ENCODE measurements around the gene RACK1. TPM values are rescaled to one million over a fixed set of nuclear protein-coding genes. Genes with fewer than 3 reads are reported as not detected.

RACK1 gene
- total and polyA plus RNA-seq, 3 experiments from 2014 or later = 1,821 to 2,398 (median 2,341) TPM

- peaks cover 57% of the 10 kb centered on the region for H3K4me1 ChIP-seq (ENCODE audit: insufficient read depth, low read length)
- no peak overlapping the region for H3K4me3 ChIP-seq (ENCODE audit: low read length)
- CTCF ChIA-PET = interaction anchor here (1.7 kb wide), 1 partner anchor 71 kb away, joined by 4 read pairs; no protein-coding TSS in a partner anchor
- H3K27ac ChIP-seq (ENCODE audit: low read depth, low read length) = no peak overlapping the region
- Mint-ChIP-seq H3K27me3 (no peaks in the 10 kb centered on the region), H3K4me1 (peaks cover 70 to 88% (median 85%) of the 10 kb centered on the region in 3 donors), H3K27ac (peak overlapping the region in 7 of 8 donors; percentile 50 to 71 (median 59)), H3K9me3 (no peaks in the 10 kb centered on the region), H3K36me3 (peaks cover 0 to 69% (median 16%) of the 10 kb centered on the region in 3 donors), H3K4me3 (peak overlapping the region in 2 of 7 donors; percentile 11 to 52)
- POLR2A ChIA-PET = no interaction called here
- no peaks in the 10 kb centered on the region for H3K27me3 ChIP-seq (ENCODE audit: insufficient read depth, low read length, poor library complexity, severe bottlenecking)
- no peaks in the 10 kb centered on the region for H3K9me3 ChIP-seq (ENCODE audit: low read length)
- H3K36me3 ChIP-seq (ENCODE audit: insufficient read depth, low read length) = peaks cover 16% of the 10 kb centered on the region
- no peak for DNase-seq
Observed at GRCh38 chr5:181255836-181256578, 12.3 kb upstream of the RACK1 start.

- Mint-ChIP-seq H3K36me3 (peaks cover 0 to 66% (median 16%) of the 10 kb centered on the region in 3 donors), H3K4me1 (peaks cover 66 to 89% (median 84%) of the 10 kb centered on the region in 3 donors), H3K27ac (peak overlapping the region in 5 of 8 donors; percentile 1 to 52 (median 18)), H3K4me3 (peak overlapping the region in 1 of 7 donors; percentile 52), H3K9me3 (no peaks in the 10 kb centered on the region), H3K27me3 (no peaks in the 10 kb centered on the region)
- no peak for DNase-seq
- no peaks in the 10 kb centered on the region for H3K9me3 ChIP-seq (ENCODE audit: low read length)
- peaks cover 55% of the 10 kb centered on the region for H3K4me1 ChIP-seq (ENCODE audit: insufficient read depth, low read length)
- CTCF ChIA-PET = interaction anchor here (1.7 kb wide), 1 partner anchor 70 kb away, joined by 4 read pairs; no protein-coding TSS in a partner anchor
- no peak overlapping the region for H3K4me3 ChIP-seq (ENCODE audit: low read length)
- H3K27me3 ChIP-seq (ENCODE audit: insufficient read depth, low read length, poor library complexity, severe bottlenecking) = no peaks in the 10 kb centered on the region
- H3K36me3 ChIP-seq (ENCODE audit: insufficient read depth, low read length) = peaks cover 16% of the 10 kb centered on the region
- POLR2A ChIA-PET = no interaction called here
- no peak overlapping the region for H3K27ac ChIP-seq (ENCODE audit: low read depth, low read length)
Observed at GRCh38 chr5:181255276-181255675, 11.6 kb upstream of the RACK1 start.

- DNase-seq = no peak
- H3K27me3 Mint-ChIP-seq = no peaks in the 10 kb centered on the region
- peak overlapping the region; percentile 29 for H3K4me3 ChIP-seq (ENCODE audit: low read length)
- ChIA-PET CTCF (no interaction called here), POLR2A (interaction anchor here (1.0 to 8.9 kb wide), 2 partner anchors 13 to 59 kb away, joined by 3 to 94 read pairs; partner anchors contain the start of gene TRIM52)
- H3K27ac ChIP-seq (ENCODE audit: low read depth, low read length) = peak overlapping the region; percentile 70
- H3K36me3 Mint-ChIP-seq = peaks cover 0 to 31% (median 0%) of the 10 kb centered on the region in 3 donors
- no peaks in the 10 kb centered on the region for H3K27me3 ChIP-seq (ENCODE audit: insufficient read depth, low read length, poor library complexity, severe bottlenecking)
- H3K4me3 Mint-ChIP-seq = peak overlapping the region; percentile 83 to 99 (median 94)
- H3K9me3 Mint-ChIP-seq = no peaks in the 10 kb centered on the region
- no peaks in the 10 kb centered on the region for H3K9me3 ChIP-seq (ENCODE audit: low read length)
- peaks cover 61 to 84% (median 73%) of the 10 kb centered on the region in 3 donors for H3K4me1 Mint-ChIP-seq
- H3K27ac Mint-ChIP-seq = peak overlapping the region; percentile 85 to 97 (median 93)
- H3K36me3 ChIP-seq (ENCODE audit: insufficient read depth, low read length) = no peaks in the 10 kb centered on the region
- peaks cover 47% of the 10 kb centered on the region for H3K4me1 ChIP-seq (ENCODE audit: insufficient read depth, low read length)
Observed at GRCh38 chr5:181248277-181248676, 4.6 kb upstream of the RACK1 start.

- Mint-ChIP-seq H3K27ac (peak overlapping the region; percentile 85 to 98 (median 95)), H3K27me3 (peaks cover 0 to 2% of the 10 kb centered on the region in 2 donors), H3K9me3 (no peaks in the 10 kb centered on the region), H3K4me3 (peak overlapping the region; percentile 88 to 99 (median 95)), H3K36me3 (peaks cover 1 to 40% (median 10%) of the 10 kb centered on the region in 3 donors), H3K4me1 (peaks cover 72 to 90% (median 84%) of the 10 kb centered on the region in 3 donors)
- no peaks in the 10 kb centered on the region for H3K27me3 ChIP-seq (ENCODE audit: insufficient read depth, low read length, poor library complexity, severe bottlenecking)
- CTCF ChIA-PET = interaction anchor here (0.9 to 2.6 kb wide), 3 partner anchors 15 to 22 kb away, joined by 3 to 22 read pairs (median 5); partner anchors contain the start of gene TRIM52
- POLR2A ChIA-PET = interaction anchor here (0.7 to 8.9 kb wide), 5 partner anchors 12 to 62 kb away, joined by 3 to 94 read pairs (median 5); partner anchors contain the start of genes TRIM41 and TRIM52
- H3K4me3 ChIP-seq (ENCODE audit: low read length) = peak overlapping the region; percentile 96
- H3K9me3 ChIP-seq (ENCODE audit: low read length) = no peaks in the 10 kb centered on the region
- peak overlapping the region; percentile 96 for H3K27ac ChIP-seq (ENCODE audit: low read depth, low read length)
- H3K36me3 ChIP-seq (ENCODE audit: insufficient read depth, low read length) = peaks cover 12% of the 10 kb centered on the region
- H3K4me1 ChIP-seq (ENCODE audit: insufficient read depth, low read length) = peaks cover 64% of the 10 kb centered on the region
- DNase-seq = peak; percentile 62 to 80 (median 71)
Observed at GRCh38 chr5:181246276-181247049, 2.8 kb upstream of the RACK1 start.

GRCh38 chr5:181245427-181246275 lies 1.9 kb upstream of the RACK1 start:
- CTCF ChIA-PET = interaction anchor here (0.7 to 2.6 kb wide), 2 partner anchors 15 to 54 kb away, joined by 3 to 22 read pairs; partner anchors contain the start of gene TRIM52

GRCh38 chr5:181243018-181243563 lies 615 bp downstream of the RACK1 start:
- Mint-ChIP-seq H3K4me1 (peaks cover 67 to 75% (median 67%) of the 10 kb centered on the region in 3 donors), H3K27ac (peak overlapping the region; percentile 95 to 99 (median 98)), H3K9me3 (no peaks in the 10 kb centered on the region), H3K27me3 (peaks cover 0 to 3% of the 10 kb centered on the region in 2 donors), H3K4me3 (peak overlapping the region; percentile 94 to 99 (median 97)), H3K36me3 (peaks cover 14 to 64% (median 21%) of the 10 kb centered on the region in 3 donors)
- no peaks in the 10 kb centered on the region for H3K27me3 ChIP-seq (ENCODE audit: insufficient read depth, low read length, poor library complexity, severe bottlenecking)
- H3K9me3 ChIP-seq (ENCODE audit: low read length) = no peaks in the 10 kb centered on the region
- peak in 1 of 5 donors; percentile 30 for DNase-seq
- peaks cover 35% of the 10 kb centered on the region for H3K36me3 ChIP-seq (ENCODE audit: insufficient read depth, low read length)
- peak overlapping the region; percentile 95 for H3K4me3 ChIP-seq (ENCODE audit: low read length)
- H3K27ac ChIP-seq (ENCODE audit: low read depth, low read length) = peak overlapping the region; percentile 96
- CTCF ChIA-PET = interaction anchor here (1.1 kb wide), 2 partner anchors 9 to 55 kb away, joined by 3 read pairs; no protein-coding TSS in a partner anchor
- peaks cover 61% of the 10 kb centered on the region for H3K4me1 ChIP-seq (ENCODE audit: insufficient read depth, low read length)
- POLR2A ChIA-PET = interaction anchor here (0.6 to 8.9 kb wide), 6 partner anchors 12 to 54 kb away, joined by 3 to 94 read pairs (median 22); partner anchors contain the start of genes TRIM41 and TRIM52

More at GRCh38 chr5:181245427-181246275, 1.9 kb upstream of the RACK1 start:
- no peaks in the 10 kb centered on the region for H3K9me3 ChIP-seq (ENCODE audit: low read length)
- Mint-ChIP-seq H3K9me3 (no peaks in the 10 kb centered on the region), H3K4me3 (peak overlapping the region; percentile 88 to 99 (median 95)), H3K27me3 (peaks cover 0 to 2% of the 10 kb centered on the region in 2 donors), H3K27ac (peak overlapping the region; percentile 85 to 98 (median 95)), H3K4me1 (peaks cover 74 to 87% (median 81%) of the 10 kb centered on the region in 3 donors), H3K36me3 (peaks cover 4 to 42% (median 11%) of the 10 kb centered on the region in 3 donors)
- no peaks in the 10 kb centered on the region for H3K27me3 ChIP-seq (ENCODE audit: insufficient read depth, low read length, poor library complexity, severe bottlenecking)
- peaks cover 18% of the 10 kb centered on the region for H3K36me3 ChIP-seq (ENCODE audit: insufficient read depth, low read length)
- no peak for DNase-seq
- H3K4me1 ChIP-seq (ENCODE audit: insufficient read depth, low read length) = peaks cover 72% of the 10 kb centered on the region
- POLR2A ChIA-PET = interaction anchor here (0.6 to 8.9 kb wide), 5 partner anchors 16 to 61 kb away, joined by 3 to 94 read pairs (median 4); partner anchors contain the start of genes TRIM41 and TRIM52
- peak overlapping the region; percentile 96 for H3K27ac ChIP-seq (ENCODE audit: low read depth, low read length)
- peak overlapping the region; percentile 96 for H3K4me3 ChIP-seq (ENCODE audit: low read length)

Data from CD8-positive, alpha-beta memory T cell (primary cell).